Spleen (tissue), 7 donors: ENCODE results near the gene ATG7.

ENCODE experiments used
- POLR2A ChIP-seq, 3 donors: fragments of 450-650 bp; IDR thresholded peaks; one replicate each; pipeline ENCODE4 v1.5.1; 2017; ENCODE audit warnings: antibody characterized with exemption in 3 of 3, mild to moderate bottlenecking in 1 of 3
- TF ChIP-seq, protein P1 (sequence below), 11 experiments: fragments of 200-600 bp in 7 of 11; fragments of 450-650 bp in 4 of 11; sonication (generic) in 4 of 11; IDR thresholded peaks in 8 of 11; conservative IDR thresholded peaks in 3 of 11; 1 replicate in 7 of 11; 2 replicates in 4 of 11; pipeline versions ENCODE4 v1.4.0 to v1.8.0; 2016 to 2021; ENCODE audit warnings: antibody characterized with exemption in 11 of 11, inconsistent platforms in 4 of 11, mild to moderate bottlenecking in 1 of 11
- donor health status: DM: no; HTN: no; CAD: no; lungs with moderate emphysema.
- donor health status: DM: no; HTN: no; CAD: no.
- donor health status: DM: no; HTN: no; CAD: no.

DNA sequence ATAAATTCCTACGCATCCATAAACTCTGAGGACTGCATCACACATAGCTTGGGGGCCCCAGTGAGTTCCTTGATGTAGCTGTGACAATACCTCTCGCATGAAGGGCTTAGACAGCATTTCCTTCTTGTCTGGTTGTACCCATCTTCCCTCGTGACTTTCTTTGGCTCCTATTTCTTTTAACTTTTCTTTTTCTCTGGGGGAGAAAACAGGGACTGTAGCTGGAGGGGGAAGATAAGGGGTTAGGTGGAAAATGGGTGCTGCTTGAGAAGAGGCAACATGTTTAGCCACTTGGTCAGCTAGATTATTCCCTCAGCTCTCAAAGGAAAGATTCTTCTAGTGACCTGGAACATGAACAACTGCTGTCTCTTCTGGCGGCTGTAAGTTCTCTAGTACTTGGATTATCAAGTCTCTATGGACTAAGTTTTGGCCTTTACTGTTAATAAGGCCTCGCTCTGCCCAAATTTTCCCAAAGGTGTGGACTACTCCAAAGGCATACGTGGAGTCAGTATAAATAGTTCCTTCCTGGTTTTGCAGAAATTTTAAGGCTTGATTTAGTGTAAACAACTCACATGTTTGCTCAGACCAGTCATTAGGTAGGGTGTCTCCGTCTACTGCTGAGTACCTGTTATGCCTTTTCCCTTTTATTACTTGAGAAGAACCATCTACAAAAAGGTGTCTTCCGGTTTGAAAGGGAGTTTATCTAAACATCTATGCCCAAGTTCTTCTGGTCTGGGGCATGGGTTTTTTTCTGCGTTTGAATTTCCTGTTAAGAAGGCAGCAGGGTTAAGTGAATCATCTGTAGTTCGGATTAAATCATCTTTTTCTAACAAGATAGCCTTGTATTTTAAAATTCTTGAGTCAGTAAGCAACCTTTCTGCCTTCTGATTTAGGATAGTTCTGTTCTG lies 21.0 kb upstream of the ATG7 start:
- TF ChIP-seq, protein P1, sequence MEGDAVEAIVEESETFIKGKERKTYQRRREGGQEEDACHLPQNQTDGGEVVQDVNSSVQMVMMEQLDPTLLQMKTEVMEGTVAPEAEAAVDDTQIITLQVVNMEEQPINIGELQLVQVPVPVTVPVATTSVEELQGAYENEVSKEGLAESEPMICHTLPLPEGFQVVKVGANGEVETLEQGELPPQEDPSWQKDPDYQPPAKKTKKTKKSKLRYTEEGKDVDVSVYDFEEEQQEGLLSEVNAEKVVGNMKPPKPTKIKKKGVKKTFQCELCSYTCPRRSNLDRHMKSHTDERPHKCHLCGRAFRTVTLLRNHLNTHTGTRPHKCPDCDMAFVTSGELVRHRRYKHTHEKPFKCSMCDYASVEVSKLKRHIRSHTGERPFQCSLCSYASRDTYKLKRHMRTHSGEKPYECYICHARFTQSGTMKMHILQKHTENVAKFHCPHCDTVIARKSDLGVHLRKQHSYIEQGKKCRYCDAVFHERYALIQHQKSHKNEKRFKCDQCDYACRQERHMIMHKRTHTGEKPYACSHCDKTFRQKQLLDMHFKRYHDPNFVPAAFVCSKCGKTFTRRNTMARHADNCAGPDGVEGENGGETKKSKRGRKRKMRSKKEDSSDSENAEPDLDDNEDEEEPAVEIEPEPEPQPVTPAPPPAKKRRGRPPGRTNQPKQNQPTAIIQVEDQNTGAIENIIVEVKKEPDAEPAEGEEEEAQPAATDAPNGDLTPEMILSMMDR (IDR thresholded peaks at IDR 0.05 in 8 of 11, conservative IDR thresholded peaks at IDR 0.05 in 3 of 11) = no peak
- TF ChIP-seq POLR2A (IDR thresholded peaks at IDR 0.05) = no peak
